Upper lobe of left lung (tissue), 4 donors: ENCODE measurements around the gene CLEC20A.

Source experiments
- EP300 ChIP-seq, 4 donors: sonication (generic); formaldehyde crosslinking; IDR thresholded peaks; one replicate each; pipeline ENCODE4 v1.5.1; 2017; ENCODE audit warnings: antibody characterized with exemption in 4 of 4, control low read depth in 2 of 4
- POLR2A ChIP-seq, 4 donors: fragments of 450-650 bp; IDR thresholded peaks; one replicate each; pipeline ENCODE4 v1.5.1; 2016 to 2017; ENCODE audit warnings: antibody characterized with exemption in 4 of 4, mild to moderate bottlenecking in 2 of 4
- POLR2AphosphoS5 ChIP-seq, 2 donors: sonication (generic); formaldehyde crosslinking; IDR thresholded peaks; one replicate each; pipeline ENCODE4 v1.5.1; 2017; ENCODE audit warnings: antibody characterized with exemption in 2 of 2
- TF ChIP-seq, protein P1 (sequence below), 6 experiments: fragments of 450-650 bp in 4 of 6; fragments of 200-600 bp in 2 of 6; sonication (generic) in 2 of 6; IDR thresholded peaks; one replicate each; pipeline ENCODE4 v1.5.1; 2016 to 2019; ENCODE audit warnings: antibody characterized with exemption in 6 of 6

DNA sequence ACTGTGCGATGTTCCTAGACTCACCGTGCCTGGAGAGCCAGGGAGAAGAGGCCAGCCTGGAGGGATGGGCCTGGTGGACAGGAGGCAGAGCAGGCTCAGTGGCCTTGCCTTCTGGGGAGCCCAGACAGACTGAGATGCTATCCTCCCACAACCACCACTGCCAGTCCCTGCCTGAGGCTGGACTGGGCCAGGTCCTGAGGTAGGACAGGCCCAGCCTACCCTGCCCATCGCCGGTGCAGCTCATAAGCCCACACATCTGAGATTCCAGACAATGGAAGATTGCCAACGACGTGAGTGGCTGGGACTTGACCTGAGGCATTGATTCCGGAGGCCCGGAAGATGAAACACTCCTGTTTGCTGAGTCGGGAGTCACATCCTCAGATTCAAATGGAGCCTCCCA is 5.8 kb downstream of the CLEC20A start:
- TF ChIP-seq, protein P1, sequence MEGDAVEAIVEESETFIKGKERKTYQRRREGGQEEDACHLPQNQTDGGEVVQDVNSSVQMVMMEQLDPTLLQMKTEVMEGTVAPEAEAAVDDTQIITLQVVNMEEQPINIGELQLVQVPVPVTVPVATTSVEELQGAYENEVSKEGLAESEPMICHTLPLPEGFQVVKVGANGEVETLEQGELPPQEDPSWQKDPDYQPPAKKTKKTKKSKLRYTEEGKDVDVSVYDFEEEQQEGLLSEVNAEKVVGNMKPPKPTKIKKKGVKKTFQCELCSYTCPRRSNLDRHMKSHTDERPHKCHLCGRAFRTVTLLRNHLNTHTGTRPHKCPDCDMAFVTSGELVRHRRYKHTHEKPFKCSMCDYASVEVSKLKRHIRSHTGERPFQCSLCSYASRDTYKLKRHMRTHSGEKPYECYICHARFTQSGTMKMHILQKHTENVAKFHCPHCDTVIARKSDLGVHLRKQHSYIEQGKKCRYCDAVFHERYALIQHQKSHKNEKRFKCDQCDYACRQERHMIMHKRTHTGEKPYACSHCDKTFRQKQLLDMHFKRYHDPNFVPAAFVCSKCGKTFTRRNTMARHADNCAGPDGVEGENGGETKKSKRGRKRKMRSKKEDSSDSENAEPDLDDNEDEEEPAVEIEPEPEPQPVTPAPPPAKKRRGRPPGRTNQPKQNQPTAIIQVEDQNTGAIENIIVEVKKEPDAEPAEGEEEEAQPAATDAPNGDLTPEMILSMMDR (IDR thresholded peaks at IDR 0.05): no peak
- TF ChIP-seq EP300 (IDR thresholded peaks at IDR 0.05) (no peak), POLR2A (IDR thresholded peaks at IDR 0.05) (no peak), POLR2AphosphoS5 (IDR thresholded peaks at IDR 0.05) (no peak)
